ENCODE measurements around the gene BUD31. TPM values are rescaled to one million over a fixed set of nuclear protein-coding genes. Genes with fewer than 3 reads are reported as not detected.

The BUD31 gene
- total RNA-seq, 1 donor from 2014 or later: 82.7 TPM

DNA sequence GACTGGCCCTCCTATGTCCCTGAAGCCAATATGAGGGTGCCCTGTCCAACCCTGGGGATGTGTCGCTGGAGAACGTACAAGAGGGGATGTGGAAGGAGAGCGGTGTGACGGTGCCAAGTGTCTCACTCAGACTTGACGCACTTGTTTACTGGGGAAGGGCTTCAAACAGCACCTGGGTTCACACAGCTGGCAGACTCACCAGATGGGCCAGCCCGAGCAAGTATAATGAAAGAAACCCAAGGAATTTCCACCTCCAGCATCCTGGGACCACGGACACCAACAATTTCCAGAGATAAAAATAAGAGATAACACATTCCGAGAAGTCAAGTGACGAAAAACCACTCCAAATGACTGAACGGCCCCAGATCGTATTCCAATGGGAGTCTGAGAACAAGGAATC, 51.9 kb downstream of the BUD31 start:
- no peak for DNase-seq (ENCODE audit: extremely low read depth, low read depth, low spot score)

DNA sequence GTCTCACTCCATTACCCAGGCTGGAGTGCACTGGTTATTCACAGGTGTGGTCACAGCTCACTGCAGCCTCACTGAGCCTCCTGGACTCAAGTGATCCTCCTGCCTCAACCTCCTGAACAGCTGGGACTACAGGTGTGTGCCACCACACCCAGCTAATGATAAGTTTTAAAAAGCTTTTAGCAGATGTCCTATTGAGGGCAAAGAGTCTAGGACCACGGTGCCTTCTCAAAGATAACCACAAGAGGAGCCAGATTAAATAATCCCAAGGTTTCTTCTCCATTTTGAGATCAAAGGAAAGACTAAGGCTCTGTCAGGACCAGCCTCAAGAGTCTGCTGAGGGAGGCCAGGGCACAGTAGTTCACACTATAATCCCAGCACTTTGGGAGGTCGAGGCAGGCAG, 52.5 kb downstream of the BUD31 start:
- DNase-seq (ENCODE audit: extremely low read depth, low read depth, low spot score): no peak

DNA sequence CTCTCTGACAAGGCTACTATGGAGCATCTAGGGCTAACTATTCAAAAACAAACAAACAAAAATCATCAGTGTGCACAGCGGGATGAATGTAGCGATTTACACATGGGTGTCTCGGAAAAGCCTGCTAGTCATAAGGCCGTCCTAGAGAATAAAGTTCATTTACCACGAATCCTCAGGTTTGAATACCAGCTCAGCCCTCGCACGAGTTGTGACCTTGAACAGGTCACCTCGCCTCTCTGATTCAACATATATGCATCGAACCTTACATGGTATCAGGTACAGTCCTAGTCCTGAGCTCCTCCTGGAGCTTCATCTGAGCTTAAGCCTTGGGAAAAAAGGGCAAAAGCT, 56.6 kb downstream of the BUD31 start:
- DNase-seq (ENCODE audit: extremely low read depth, low read depth, low spot score): no peak

DNA sequence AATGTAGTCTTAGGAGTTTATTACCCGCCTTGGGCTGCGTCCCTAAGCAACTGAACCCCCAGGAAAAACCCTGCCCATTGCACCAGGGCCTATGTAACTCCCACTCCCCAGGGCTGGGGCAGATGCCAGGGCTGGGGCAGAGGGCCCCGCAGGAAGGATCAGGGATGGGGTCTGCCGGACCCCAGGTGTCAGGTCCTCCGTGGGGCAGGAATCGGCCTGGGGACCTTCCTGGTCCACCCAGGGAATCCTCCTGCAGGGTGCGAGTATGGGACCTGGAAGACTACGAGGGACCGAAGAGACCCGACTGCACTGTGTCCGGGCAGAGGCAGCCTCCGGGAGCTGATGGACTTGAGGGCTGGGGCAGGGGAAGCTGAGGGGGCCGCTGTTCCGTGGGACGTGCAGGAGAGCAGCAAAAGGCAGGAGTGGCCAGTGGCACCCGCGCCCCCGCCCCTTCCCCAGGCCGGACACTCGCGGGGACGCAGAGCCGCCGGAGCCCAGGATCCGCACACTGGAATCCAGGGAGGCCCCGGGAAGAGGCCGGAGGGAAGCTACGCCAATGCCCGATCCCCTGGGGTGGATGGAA, 59.7 kb downstream of the BUD31 start:
- DNase-seq (ENCODE audit: extremely low read depth, low read depth, low spot score): no peak

Other genes starting within 250 kb of the BUD31 start
- gene KPNA7, start 200.9 kb upstream of the BUD31 start, total RNA-seq: not detected in 2 replicates
- 0.12 and 1.3 TPM in 2 replicates for gene MYH16, start 136.1 kb upstream of the BUD31 start, total RNA-seq
- gene ARPC1A, start 83.1 kb upstream of the BUD31 start, total RNA-seq: 160 and 225 TPM in 2 replicates
- 509 and 602 TPM in 2 replicates for gene ARPC1B, start 34.2 kb upstream of the BUD31 start, total RNA-seq
- 105 and 109 TPM in 2 replicates for gene PDAP1, start 372 bp upstream of the BUD31 start, total RNA-seq
- 7.6 and 14.3 TPM in 2 replicates for gene PTCD1, start 29.8 kb downstream of the BUD31 start, total RNA-seq
- 19.0 and 28.9 TPM in 2 replicates for gene CPSF4, start 30.0 kb downstream of the BUD31 start, total RNA-seq
- 876 and 1,855 TPM in 2 replicates for gene ATP5MF, start 57.2 kb downstream of the BUD31 start, total RNA-seq
- gene ZNF789, start 63.9 kb downstream of the BUD31 start, total RNA-seq: 4.7 and 11.4 TPM in 2 replicates
- gene ZNF394, start 91.3 kb downstream of the BUD31 start, total RNA-seq: 19.0 and 39.2 TPM in 2 replicates
- gene ZKSCAN5, start 95.7 kb downstream of the BUD31 start, total RNA-seq: 8.8 and 11.7 TPM in 2 replicates
- gene FAM200A, start 143.1 kb downstream of the BUD31 start, total RNA-seq: 3.2 and 3.8 TPM in 2 replicates
- gene ZNF655, start 149.7 kb downstream of the BUD31 start, total RNA-seq: 11.3 and 12.7 TPM in 2 replicates
- not detected in 2 replicates for gene TMEM225B, start 189.3 kb downstream of the BUD31 start, total RNA-seq
- 7.1 and 11.3 TPM in 2 replicates for gene ZSCAN25, start 208.0 kb downstream of the BUD31 start, total RNA-seq

Measured in glomerular endothelial cell (primary cell).